NB4 (cell line): ENCODE results near the gene RBPJ.

Source experiments
- CTCF ChIP-seq: IDR thresholded peaks from one replicate; pipeline ENCODE4 v1.5.1; 2012; ENCODE audit warnings: low read depth, low read length
- POLR2A ChIP-seq: IDR thresholded peaks from 2 replicates; pipeline ENCODE4 v1.6.1; 2011; ENCODE audit warnings: mild to moderate bottlenecking; ENCODE audit not compliant: insufficient read length; ENCODE audit errors: extremely low read depth

GRCh38 chr4:26297219-26297618, 23.6 kb upstream of the RBPJ start:
- no peak for TF ChIP-seq CTCF
- TF ChIP-seq POLR2A: no peak
